Endothelial cell of umbilical vein (primary cell): Measurements from ENCODE around the gene HASPIN.

Experiments used
- CTCF ChIP-seq, 2 donors: IDR thresholded peaks; 1 replicate in 1 of 2; 2 replicates in 1 of 2; pipeline ENCODE4 v1.5.1; 2011; ENCODE audit warnings: low read length in 2 of 2, mild to moderate bottlenecking in 2 of 2, moderate library complexity in 2 of 2, control low read depth in 1 of 2, inconsistent platforms in 1 of 2, low read depth in 1 of 2; ENCODE audit not compliant: insufficient read depth in 1 of 2; ENCODE audit errors: extremely low read depth in 1 of 2
- EZH2 ChIP-seq: IDR thresholded peaks from 2 replicates; pipeline ENCODE4 v1.6.1; 2012; ENCODE audit warnings: borderline replicate concordance, low read depth, mild to moderate bottlenecking, moderate library complexity, low read length, inconsistent platforms; ENCODE audit not compliant: severe bottlenecking
- FOS ChIP-seq: IDR thresholded peaks from 2 replicates; pipeline ENCODE4 v1.6.1; 2011; ENCODE audit warnings: mild to moderate bottlenecking, low read length, moderate library complexity, borderline replicate concordance; ENCODE audit not compliant: insufficient read depth
- GATA2 ChIP-seq: IDR thresholded peaks from 2 replicates; pipeline ENCODE4 v1.7.0; 2011; ENCODE audit warnings: low read depth, mild to moderate bottlenecking, moderate library complexity, mixed read lengths, low read length; ENCODE audit not compliant: insufficient read length, insufficient read depth
- JUN ChIP-seq: IDR thresholded peaks from 2 replicates; pipeline ENCODE4 v1.6.1; 2011; ENCODE audit warnings: borderline replicate concordance, low read depth; ENCODE audit not compliant: insufficient read length, insufficient read depth
- MAX ChIP-seq: IDR thresholded peaks from 2 replicates; pipeline ENCODE4 v1.6.1; 2011; ENCODE audit not compliant: insufficient read depth, insufficient read length
- MYC ChIP-seq: IDR thresholded peaks from one replicate; pipeline ENCODE4 v1.6.1; 2011; ENCODE audit warnings: mild to moderate bottlenecking, low read depth, low read length
- POLR2A ChIP-seq: IDR thresholded peaks from 2 replicates; pipeline ENCODE4 v1.6.1; 2012; ENCODE audit warnings: low read depth, mild to moderate bottlenecking, control low read depth, low read length
- POLR2AphosphoS5 ChIP-seq: IDR thresholded peaks from 2 replicates; pipeline ENCODE4 v1.6.1; 2012; ENCODE audit warnings: low read depth, mild to moderate bottlenecking, control low read depth, low read length, moderate library complexity; ENCODE audit not compliant: insufficient read depth

- TF ChIP-seq CTCF (IDR thresholded peaks at IDR 0.05; ENCODE audit: extremely low read depth in 1 of 2, insufficient read depth in 1 of 2, low read depth in 1 of 2, low read length in 2 of 2) (no peak), POLR2A (no peak), EZH2 (no peak), POLR2AphosphoS5 (no peak), FOS (no peak), MAX (no peak), JUN (no peak), GATA2 (no peak), MYC (no peak)
These were observed 26.6 kb upstream of the HASPIN start for GRCh38 chr17:3697103-3697476.
